NT2/D1 (cell line): ENCODE data around the gene SLC16A6.
"Not testable (repeated sequence)": the region's sequence is repeated elsewhere in the genome, so short reads cannot be mapped to it uniquely, and the experiment has no call there.

Source experiments
- SUZ12 ChIP-seq: IDR thresholded peaks from 2 replicates; pipeline ENCODE4 v1.6.1; 2011; ENCODE audit not compliant: insufficient read length, insufficient read depth; ENCODE audit errors: extremely low read depth
- YY1 ChIP-seq: IDR thresholded peaks from 2 replicates; pipeline ENCODE4 v1.6.1; 2011; ENCODE audit not compliant: insufficient read length, insufficient read depth

GRCh38 chr17:68228039-68228680, 62.8 kb downstream of the SLC16A6 start:
- TF ChIP-seq YY1, SUZ12: not testable (repeated sequence)
